Stimulated activated CD8-positive, alpha-beta memory T cell treated with anti-CD3 and anti-CD28 coated beads, Interleukin-4, amount 100 ng/mL, for 4 hours (primary cell): ENCODE measurements around the gene SFSWAP.
"Not testable (repeated sequence)": the region's sequence is repeated elsewhere in the genome, so short reads cannot be mapped to it uniquely, and the experiment has no call there.

Experiments
- DNase-seq, 2 donors: peaks; one replicate each; pipeline ENCODE4 v3.0.0-alpha.2; 2020; ENCODE audit warnings: low read depth in 2 of 2, low spot score in 1 of 2

Gene SFSWAP

GRCh38 chr12:131808744-131809371 lies 98.0 kb downstream of the SFSWAP start:
- no peak for DNase-seq

DNA sequence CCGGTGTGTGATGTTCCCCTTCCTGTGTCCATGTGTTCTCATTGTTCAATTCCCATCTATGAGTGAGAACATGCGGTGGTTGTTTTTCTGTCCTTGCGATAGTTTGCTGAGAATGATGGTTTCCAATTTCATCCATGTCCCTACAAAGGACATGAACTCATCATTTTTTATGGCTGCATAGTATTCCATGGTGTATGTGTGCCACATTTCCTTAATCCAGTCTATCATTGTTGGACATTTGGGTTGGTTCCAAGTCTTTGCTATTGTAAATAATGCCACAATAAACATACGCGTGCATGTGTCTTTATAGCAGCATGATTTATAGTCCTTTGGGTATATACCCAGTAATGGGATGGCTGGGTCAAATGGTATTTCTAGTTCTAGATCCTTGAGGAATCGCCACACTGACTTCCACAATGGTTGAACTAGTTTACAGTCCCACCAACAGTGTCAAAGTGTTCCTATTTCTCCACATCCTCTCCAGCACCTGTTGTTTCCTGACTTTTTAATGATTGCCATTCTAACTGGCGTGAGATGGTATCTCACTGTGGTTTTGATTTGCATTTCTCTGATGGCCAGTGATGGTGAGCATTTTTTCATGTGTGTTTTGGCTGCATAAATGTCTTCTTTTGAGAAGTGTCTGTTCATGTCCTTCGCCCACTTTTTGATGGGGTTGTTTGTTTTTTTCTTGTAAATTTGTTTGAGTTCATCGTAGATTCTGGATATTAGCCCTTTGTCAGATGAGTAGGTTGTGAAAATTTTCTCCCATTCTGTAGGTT lies 98.8 kb downstream of the SFSWAP start:
- DNase-seq, result not testable (repeated sequence)

DNA sequence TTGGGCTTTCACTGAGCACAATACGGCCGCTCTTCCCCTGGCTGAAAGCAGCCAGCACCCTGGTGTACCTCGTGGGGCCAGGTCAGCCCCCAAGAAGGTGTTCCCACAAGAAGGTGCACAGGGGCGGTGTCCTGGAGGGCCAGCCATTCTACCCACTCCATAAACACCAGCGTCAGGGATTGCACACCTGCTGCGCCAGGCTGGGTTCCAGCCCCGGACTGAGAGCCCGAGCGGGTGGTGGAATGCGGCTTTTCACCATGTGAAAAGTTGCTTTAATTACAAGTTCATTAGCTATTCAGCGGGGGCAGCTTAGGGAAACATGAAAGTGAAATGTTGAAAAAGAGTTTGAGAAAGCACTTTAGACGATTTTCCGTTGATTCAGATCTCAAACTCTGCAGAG lies 99.8 kb downstream of the SFSWAP start:
- no peak for DNase-seq

GRCh38 chr12:131815131-131815530 lies 104.2 kb downstream of the SFSWAP start:
- DNase-seq, result no peak

GRCh38 chr12:131816495-131816894 lies 105.6 kb downstream of the SFSWAP start:
- no peak for DNase-seq

DNA sequence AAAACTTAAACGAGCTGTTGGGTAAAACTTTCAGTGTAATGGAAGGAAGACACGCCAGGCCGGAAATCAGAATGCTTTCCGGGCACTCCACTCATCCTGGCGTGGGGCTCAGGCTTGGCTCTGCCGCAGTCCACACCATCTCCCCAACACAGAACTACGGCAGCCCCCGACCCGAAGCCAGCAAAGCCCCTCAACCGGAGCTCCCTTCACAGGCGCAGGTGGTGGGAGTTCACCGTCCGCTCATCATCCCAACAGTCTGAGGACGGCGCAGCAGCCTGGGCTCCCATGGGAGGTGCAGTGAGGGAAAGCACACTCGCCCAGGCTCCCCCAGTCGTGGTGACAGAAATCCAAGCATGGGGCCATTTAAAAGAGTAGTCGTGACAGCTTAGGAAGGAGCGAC lies 106.4 kb downstream of the SFSWAP start:
- DNase-seq, result no peak

- no peak for DNase-seq
Measured at GRCh38 chr12:131818821-131819585, 108.1 kb downstream of the SFSWAP start.

- no peak for DNase-seq
Measured at GRCh38 chr12:131824450-131824849, 113.6 kb downstream of the SFSWAP start.

DNA sequence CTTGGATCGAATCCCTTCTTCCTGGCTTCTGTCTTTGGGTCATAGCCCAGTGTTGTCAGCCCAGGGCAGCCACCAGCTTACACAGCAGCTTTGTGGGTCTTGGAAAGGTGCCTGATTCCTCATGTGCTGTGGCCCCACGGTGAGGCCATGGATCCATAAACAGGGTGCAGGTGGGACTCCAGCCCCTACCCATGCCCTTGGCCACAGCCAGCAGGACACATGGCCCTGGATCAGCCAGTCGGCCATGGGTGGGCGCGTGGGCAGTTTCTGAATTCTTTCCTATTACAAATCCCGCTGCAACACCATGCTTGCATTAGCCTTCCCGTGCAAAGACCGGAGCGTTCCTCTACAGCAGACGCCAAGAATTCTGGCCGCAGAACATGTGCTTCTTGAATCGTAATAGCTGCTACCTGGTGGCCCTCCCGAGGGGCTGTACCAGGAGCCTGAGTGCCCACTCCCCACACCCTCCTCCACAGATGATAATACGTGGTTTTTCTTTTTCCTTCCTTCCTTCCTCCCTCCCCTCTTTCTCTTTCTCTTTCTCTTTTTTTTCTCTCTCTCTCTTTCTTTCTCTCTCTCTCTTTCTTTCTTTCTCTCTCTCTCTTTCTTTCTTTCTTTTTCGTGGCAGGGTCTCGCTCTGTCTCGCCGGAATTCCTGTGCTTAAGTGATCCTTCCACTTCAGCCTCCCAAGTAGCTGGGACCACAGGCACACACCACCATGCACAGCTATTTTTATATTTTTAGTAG lies 114.4 kb downstream of the SFSWAP start:
- no peak for DNase-seq

- DNase-seq, result no peak
Measured at GRCh38 chr12:131826097-131826928, 115.4 kb downstream of the SFSWAP start.

- DNase-seq, result no peak
Measured at GRCh38 chr12:131827961-131828534, 117.2 kb downstream of the SFSWAP start, which contains the start of gene MMP17. Gene MMP17, plus strand, starts transcription at chr12:131828393. Its CDS starts 102 bp downstream, at chr12:131828495.

- DNase-seq, result no peak
Measured at GRCh38 chr12:131828671-131829355, 117.9 kb downstream of the SFSWAP start.

DNA sequence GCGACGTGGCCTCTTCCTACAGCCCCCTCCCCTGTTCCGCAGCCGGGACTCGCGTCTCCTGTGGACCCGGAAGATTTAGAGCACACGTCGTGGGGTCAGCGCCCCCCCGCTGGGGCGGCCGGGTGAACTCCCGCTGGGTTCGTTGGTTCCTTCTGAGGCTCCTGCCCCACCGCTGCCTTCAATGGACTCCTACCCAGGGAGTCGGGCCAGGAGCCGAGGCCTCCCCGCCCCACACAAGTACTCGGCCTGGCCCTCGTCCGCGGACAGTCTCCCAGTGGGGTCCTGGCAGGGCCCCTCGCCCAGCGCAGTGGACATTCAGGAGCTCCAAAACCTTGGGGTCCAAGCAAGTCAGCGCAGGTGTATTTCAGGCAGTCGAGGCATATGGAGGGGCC lies 118.5 kb downstream of the SFSWAP start:
- no peak for DNase-seq

DNA sequence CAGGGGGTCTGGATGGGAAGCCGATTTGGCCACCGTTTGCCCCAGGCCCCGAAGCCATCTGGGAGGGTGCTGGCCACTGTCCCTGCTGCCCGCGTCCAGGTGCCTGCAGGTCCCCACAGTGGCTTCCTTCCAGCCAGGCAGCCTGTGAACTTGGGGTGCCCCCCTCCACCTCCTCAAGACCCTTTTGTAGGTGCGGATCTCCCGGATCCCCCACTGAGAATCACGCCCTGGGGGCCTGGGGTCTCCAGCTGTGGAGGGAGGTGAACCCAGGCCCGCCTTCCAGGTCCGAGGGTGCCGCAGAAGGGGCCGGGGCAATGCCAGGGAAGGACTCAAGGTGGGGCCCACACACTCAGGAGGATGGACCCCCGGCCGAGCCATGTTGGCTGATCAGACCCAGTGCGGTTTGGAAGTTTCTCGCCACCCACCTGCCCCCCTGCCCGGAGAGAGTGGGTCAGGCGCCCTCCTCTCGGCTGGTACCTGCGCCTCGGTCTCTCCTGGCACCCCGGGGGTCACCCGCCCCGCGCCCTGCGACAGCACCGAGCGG lies 119.0 kb downstream of the SFSWAP start:
- no peak for DNase-seq

GRCh38 chr12:131830335-131830913 lies 119.5 kb downstream of the SFSWAP start:
- no peak for DNase-seq

- peak in 1 of 2 donors; percentile 29 for DNase-seq
Measured at GRCh38 chr12:131830914-131831571, 120.2 kb downstream of the SFSWAP start.

DNA sequence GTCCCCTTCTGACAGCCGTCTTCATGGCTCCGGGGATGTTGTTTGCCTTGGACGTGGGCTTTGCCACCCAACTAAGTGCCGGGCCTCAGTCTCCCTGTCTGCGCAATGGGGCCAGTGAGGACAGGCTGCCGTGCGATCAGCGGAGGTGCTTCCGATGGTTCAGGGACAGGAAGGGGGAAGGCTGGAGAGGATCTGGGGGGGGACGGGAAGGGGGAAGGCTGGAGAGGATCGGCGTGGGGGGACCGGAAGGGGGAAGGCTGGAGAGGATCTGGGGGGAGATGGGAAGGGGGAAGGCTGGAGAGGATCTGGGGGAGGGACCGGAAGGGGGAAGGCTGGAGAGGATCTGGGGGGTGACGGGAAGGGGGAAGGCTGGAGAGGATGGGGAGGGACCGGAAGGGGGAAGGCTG lies 120.7 kb downstream of the SFSWAP start:
- no peak for DNase-seq
